GM23338 (cell line): ENCODE measurements around the gene PLA2G4B. TPM values are rescaled to one million over a fixed set of nuclear protein-coding genes. Genes with fewer than 3 reads are reported as not detected.
A peak's percentile ranks its signal among the peaks of the same experiment; 100 is the strongest.

Experiments
- ATAC-seq: fragments of 200-7000 bp; cut with Tn5 transposase; 3 replicates; pipeline ENCODE4 v1.9.1; 2020
- DNase-seq: peaks from one replicate; pipeline ENCODE4 v3.0.0-alpha.2; 2015; ENCODE audit warnings: low spot score
- H2AFZ ChIP-seq: fragments of 200-600 bp; sonication (generic); 2 replicates; pipeline ENCODE4 v1.8.0; 2016; ENCODE audit warnings: antibody characterized with exemption, mild to moderate bottlenecking, moderate library complexity
- H3F3A ChIP-seq: fragments of 200-600 bp; sonication (generic); replicated peaks from 2 replicates; pipeline ENCODE4 v1.8.0; 2017; ENCODE audit warnings: antibody characterized with exemption, mixed run types, low read depth
- H3K27ac ChIP-seq: fragments of 200-600 bp; sonication (generic); 2 replicates; pipeline ENCODE4 v1.6.1; 2016; ENCODE audit warnings: low read depth
- H3K27me3 ChIP-seq: fragments of 200-600 bp; sonication (generic); 2 replicates; pipeline ENCODE4 v1.8.0; 2016; ENCODE audit warnings: mild to moderate bottlenecking, mixed run types, moderate library complexity; ENCODE audit not compliant: insufficient read depth
- H3K36me3 ChIP-seq: fragments of 200-600 bp; sonication (generic); 2 replicates; pipeline ENCODE4 v1.8.0; 2016; ENCODE audit warnings: mild to moderate bottlenecking; ENCODE audit not compliant: insufficient read depth
- H3K4me1 ChIP-seq: fragments of 200-600 bp; sonication (generic); 2 replicates; pipeline ENCODE4 v1.8.0; 2016; ENCODE audit warnings: mild to moderate bottlenecking, moderate library complexity; ENCODE audit not compliant: insufficient read depth
- H3K4me2 ChIP-seq: fragments of 200-600 bp; sonication (generic); 2 replicates; pipeline ENCODE4 v1.7.1; 2017; ENCODE audit warnings: mixed run types
- H3K4me3 ChIP-seq: fragments of 200-600 bp; sonication (generic); 2 replicates; pipeline ENCODE4 v1.6.1; 2016; ENCODE audit warnings: mixed run types
- H3K79me2 ChIP-seq: fragments of 200-600 bp; sonication (generic); replicated peaks from 2 replicates; pipeline ENCODE4 v1.8.0; 2017; ENCODE audit warnings: mild to moderate bottlenecking; ENCODE audit not compliant: insufficient read depth
- H3K9me2 ChIP-seq: fragments of 200-600 bp; sonication (generic); 2 replicates; pipeline ENCODE4 v1.8.0; 2017; ENCODE audit not compliant: insufficient read depth
- H4K20me1 ChIP-seq: fragments of 200-600 bp; sonication (generic); replicated peaks from 2 replicates; pipeline ENCODE4 v1.8.0; 2017; ENCODE audit warnings: mild to moderate bottlenecking; ENCODE audit not compliant: insufficient read depth
- H3K27ac Mint-ChIP-seq: 2 replicates; pipeline ENCODE4 v1.8.0; 2020; ENCODE audit warnings: inconsistent platforms, mild to moderate bottlenecking, moderate library complexity, mixed read lengths
- H3K27me3 Mint-ChIP-seq: 3 replicates; pipeline ENCODE4 v1.8.0; 2022; ENCODE audit warnings: low read depth, mild to moderate bottlenecking, moderate library complexity, mixed read lengths, inconsistent platforms; ENCODE audit not compliant: insufficient read depth, poor library complexity
- H3K36me3 Mint-ChIP-seq: 3 replicates; pipeline ENCODE4 v1.8.0; 2021; ENCODE audit warnings: low read depth, mild to moderate bottlenecking, inconsistent platforms, moderate library complexity, mixed read lengths
- H3K4me1 Mint-ChIP-seq: 3 replicates; pipeline ENCODE4 v1.8.0; 2020; ENCODE audit warnings: mild to moderate bottlenecking, inconsistent platforms, mixed read lengths
- H3K4me3 Mint-ChIP-seq: 3 replicates; pipeline ENCODE4 v1.8.0; 2021; ENCODE audit warnings: moderate library complexity, mild to moderate bottlenecking, inconsistent platforms, mixed read lengths
- H3K9me3 Mint-ChIP-seq: 3 replicates; pipeline ENCODE4 v1.8.0; 2020; ENCODE audit warnings: moderate library complexity, mild to moderate bottlenecking, inconsistent platforms, mixed read lengths
- CTCF ChIP-seq, 2 experiments: fragments of 200-600 bp in 1 of 2; sonication (generic) in 1 of 2; conservative IDR thresholded peaks; 2 replicates each; pipeline versions ENCODE4 v1.5.1 to v1.6.1; 2016 to 2017; ENCODE audit warnings: antibody characterized with exemption in 2 of 2, low read depth in 2 of 2, mild to moderate bottlenecking in 2 of 2, moderate library complexity in 1 of 2
- EZH2 ChIP-seq: fragments of 200-600 bp; sonication (generic); IDR thresholded peaks from one replicate; pipeline ENCODE4 v1.8.0; 2017; ENCODE audit warnings: antibody characterized with exemption, mild to moderate bottlenecking, low read depth; ENCODE audit not compliant: unreplicated experiment
- POLR2AphosphoS5 ChIP-seq: IDR thresholded peaks from 2 replicates; pipeline ENCODE4 v1.6.1; 2016; ENCODE audit warnings: antibody characterized with exemption, low read depth
- ZNF114 ChIP-seq: fragments of 250-450 bp; sonication (Bioruptor Pico); IDR thresholded peaks from 2 replicates; pipeline ENCODE4 v1.5.0; 2020; ENCODE audit warnings: mild to moderate bottlenecking, moderate library complexity
- polyA plus RNA-seq: library from polyadenylated mRNA; unstranded; fragments of >200 nt; fragmentation: Nextera tagmentation; extraction: Ambion mirVana; gene quantifications from 2 replicates; pipeline ENCODE4 v1.2.1, GENCODE V29; 2016
- total RNA-seq: library from RNA; depleted of rRNA; stranded (reverse); fragments of >200 nt; shearing (Covaris generic); gene quantifications from 2 replicates; pipeline ENCODE4 v1.2.3, GENCODE V29; 2014
- TF ChIP-seq, protein P1 (sequence below): fragments of 250-450 bp; sonication (Bioruptor Pico); IDR thresholded peaks from 2 replicates; pipeline ENCODE4 v1.5.0; 2020; ENCODE audit warnings: mild to moderate bottlenecking, moderate library complexity

PLA2G4B gene
- total and polyA plus RNA-seq, 2 experiments from 2014 or later: 4.4 to 9.6 TPM

DNA sequence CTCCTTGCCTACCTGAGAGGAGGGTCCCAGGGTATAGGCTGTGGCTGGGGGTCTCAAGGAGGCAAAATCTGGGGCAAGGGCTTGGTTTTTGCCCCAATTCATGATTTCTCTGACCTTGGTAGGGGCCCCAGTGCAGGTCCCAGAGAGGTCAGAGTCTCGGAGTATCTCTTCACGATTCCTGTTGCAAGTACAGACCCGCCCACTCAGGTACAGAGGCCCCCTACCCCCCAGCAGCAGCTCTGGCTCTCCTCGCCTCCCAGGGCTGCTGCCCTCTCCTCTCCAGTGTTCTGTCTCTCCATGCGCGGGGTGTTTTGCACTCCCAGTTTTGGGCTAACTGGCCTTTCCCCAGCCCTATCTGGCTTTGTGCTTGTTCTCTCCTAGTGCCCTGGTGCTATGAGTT lies 16.2 kb upstream of the PLA2G4B start (continued):
- TF ChIP-seq, protein P1, sequence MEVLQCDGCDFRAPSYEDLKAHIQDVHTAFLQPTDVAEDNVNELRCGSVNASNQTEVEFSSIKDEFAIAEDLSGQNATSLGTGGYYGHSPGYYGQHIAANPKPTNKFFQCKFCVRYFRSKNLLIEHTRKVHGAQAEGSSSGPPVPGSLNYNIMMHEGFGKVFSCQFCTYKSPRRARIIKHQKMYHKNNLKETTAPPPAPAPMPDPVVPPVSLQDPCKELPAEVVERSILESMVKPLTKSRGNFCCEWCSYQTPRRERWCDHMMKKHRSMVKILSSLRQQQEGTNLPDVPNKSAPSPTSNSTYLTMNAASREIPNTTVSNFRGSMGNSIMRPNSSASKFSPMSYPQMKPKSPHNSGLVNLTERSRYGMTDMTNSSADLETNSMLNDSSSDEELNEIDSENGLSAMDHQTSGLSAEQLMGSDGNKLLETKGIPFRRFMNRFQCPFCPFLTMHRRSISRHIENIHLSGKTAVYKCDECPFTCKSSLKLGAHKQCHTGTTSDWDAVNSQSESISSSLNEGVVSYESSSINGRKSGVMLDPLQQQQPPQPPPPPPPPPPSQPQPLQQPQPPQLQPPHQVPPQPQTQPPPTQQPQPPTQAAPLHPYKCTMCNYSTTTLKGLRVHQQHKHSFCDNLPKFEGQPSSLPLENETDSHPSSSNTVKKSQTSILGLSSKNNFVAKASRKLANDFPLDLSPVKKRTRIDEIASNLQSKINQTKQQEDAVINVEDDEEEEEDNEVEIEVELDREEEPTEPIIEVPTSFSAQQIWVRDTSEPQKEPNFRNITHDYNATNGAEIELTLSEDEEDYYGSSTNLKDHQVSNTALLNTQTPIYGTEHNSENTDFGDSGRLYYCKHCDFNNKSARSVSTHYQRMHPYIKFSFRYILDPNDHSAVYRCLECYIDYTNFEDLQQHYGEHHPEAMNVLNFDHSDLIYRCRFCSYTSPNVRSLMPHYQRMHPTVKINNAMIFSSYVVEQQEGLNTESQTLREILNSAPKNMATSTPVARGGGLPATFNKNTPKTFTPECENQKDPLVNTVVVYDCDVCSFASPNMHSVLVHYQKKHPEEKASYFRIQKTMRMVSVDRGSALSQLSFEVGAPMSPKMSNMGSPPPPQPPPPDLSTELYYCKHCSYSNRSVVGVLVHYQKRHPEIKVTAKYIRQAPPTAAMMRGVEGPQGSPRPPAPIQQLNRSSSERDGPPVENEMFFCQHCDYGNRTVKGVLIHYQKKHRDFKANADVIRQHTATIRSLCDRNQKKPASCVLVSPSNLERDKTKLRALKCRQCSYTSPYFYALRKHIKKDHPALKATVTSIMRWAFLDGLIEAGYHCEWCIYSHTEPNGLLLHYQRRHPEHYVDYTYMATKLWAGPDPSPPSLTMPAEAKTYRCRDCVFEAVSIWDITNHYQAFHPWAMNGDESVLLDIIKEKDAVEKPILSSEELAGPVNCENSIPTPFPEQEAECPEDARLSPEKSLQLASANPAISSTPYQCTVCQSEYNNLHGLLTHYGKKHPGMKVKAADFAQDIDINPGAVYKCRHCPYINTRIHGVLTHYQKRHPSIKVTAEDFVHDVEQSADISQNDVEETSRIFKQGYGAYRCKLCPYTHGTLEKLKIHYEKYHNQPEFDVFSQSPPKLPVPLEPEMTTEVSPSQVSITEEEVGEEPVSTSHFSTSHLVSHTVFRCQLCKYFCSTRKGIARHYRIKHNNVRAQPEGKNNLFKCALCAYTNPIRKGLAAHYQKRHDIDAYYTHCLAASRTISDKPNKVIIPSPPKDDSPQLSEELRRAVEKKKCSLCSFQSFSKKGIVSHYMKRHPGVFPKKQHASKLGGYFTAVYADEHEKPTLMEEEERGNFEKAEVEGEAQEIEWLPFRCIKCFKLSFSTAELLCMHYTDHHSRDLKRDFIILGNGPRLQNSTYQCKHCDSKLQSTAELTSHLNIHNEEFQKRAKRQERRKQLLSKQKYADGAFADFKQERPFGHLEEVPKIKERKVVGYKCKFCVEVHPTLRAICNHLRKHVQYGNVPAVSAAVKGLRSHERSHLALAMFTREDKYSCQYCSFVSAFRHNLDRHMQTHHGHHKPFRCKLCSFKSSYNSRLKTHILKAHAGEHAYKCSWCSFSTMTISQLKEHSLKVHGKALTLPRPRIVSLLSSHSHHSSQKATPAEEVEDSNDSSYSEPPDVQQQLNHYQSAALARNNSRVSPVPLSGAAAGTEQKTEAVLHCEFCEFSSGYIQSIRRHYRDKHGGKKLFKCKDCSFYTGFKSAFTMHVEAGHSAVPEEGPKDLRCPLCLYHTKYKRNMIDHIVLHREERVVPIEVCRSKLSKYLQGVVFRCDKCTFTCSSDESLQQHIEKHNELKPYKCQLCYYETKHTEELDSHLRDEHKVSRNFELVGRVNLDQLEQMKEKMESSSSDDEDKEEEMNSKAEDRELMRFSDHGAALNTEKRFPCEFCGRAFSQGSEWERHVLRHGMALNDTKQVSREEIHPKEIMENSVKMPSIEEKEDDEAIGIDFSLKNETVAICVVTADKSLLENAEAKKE: no peak
- no peak for TF ChIP-seq POLR2AphosphoS5
- TF ChIP-seq EZH2: no peak
- no peak for TF ChIP-seq ZNF114 (CRISPR knock-in tag)

GRCh38 chr15:41822957-41823356 lies 15.7 kb upstream of the PLA2G4B start:
- ATAC-seq (no peak), DNase-seq (no peak)
- H3K9me3 Mint-ChIP-seq: no peaks in the 10 kb centered on the region
- H3F3A ChIP-seq: no peaks in the 10 kb centered on the region
- H3K27ac Mint-ChIP-seq: no peak overlapping the region
- no peak overlapping the region for H3K27ac ChIP-seq
- H3K36me3 Mint-ChIP-seq: no peaks in the 10 kb centered on the region; the same call in 2 of the 3 replicates
- H3K27me3 Mint-ChIP-seq: peaks cover 6% of the 10 kb centered on the region
- no peak overlapping the region for H2AFZ ChIP-seq
- H4K20me1 ChIP-seq: no peaks in the 10 kb centered on the region
- H3K36me3 ChIP-seq: no peaks in the 10 kb centered on the region; the same call in 1 of the 2 replicates
- no peak overlapping the region for H3K4me3 ChIP-seq
- H3K4me1 ChIP-seq: no peaks in the 10 kb centered on the region
- H3K27me3 ChIP-seq: no peaks in the 10 kb centered on the region
- H3K4me2 ChIP-seq: no peak overlapping the region
- H3K9me2 ChIP-seq: no peaks in the 10 kb centered on the region
- peaks cover 2% of the 10 kb centered on the region; the same call in 2 of the 3 replicates for H3K4me1 Mint-ChIP-seq
- H3K79me2 ChIP-seq: no peaks in the 10 kb centered on the region
- no peak overlapping the region for H3K4me3 Mint-ChIP-seq
- TF ChIP-seq CTCF (conservative IDR thresholded peaks at IDR 0.05; ENCODE audit: low read depth in 2 of 2): 0 out of 4 replicates have a peak, but pooled peaks of 1 of the 2 experiments have one; percentile 10
- TF ChIP-seq, protein P1: no peak
